K562 (cell line): ENCODE measurements around the gene ORAI3. TPM values are rescaled to one million over a fixed set of nuclear protein-coding genes. Genes with fewer than 3 reads are reported as not detected.

Source experiments
- GABPB1 ChIP-seq: sonication (generic); formaldehyde crosslinking; IDR thresholded peaks from 2 replicates; pipeline ENCODE4 v1.8.0; 2022; ENCODE audit warnings: mild to moderate bottlenecking, missing genetic modification reagents
- KAT7 ChIP-seq: sonication (generic); formaldehyde crosslinking; IDR thresholded peaks from 2 replicates; pipeline ENCODE4 v1.8.0; 2022; ENCODE audit warnings: missing genetic modification reagents, mild to moderate bottlenecking, borderline replicate concordance
- REST ChIP-seq, 2 experiments: fragments of 450-650 bp; formaldehyde crosslinking in 1 of 2; IDR thresholded peaks; 2 replicates each; pipeline versions ENCODE4 v1.4.0 to v1.6.1; 2014 to 2020; ENCODE audit warnings: mild to moderate bottlenecking in 2 of 2, borderline replicate concordance in 1 of 2, low read depth in 1 of 2
- TBL1XR1 ChIP-seq, 2 experiments: IDR thresholded peaks; 2 replicates each; pipeline ENCODE4 v1.6.1; 2012; ENCODE audit warnings: improper control_type of control experiment in 2 of 2, low read length in 2 of 2, mild to moderate bottlenecking in 1 of 2
- ZFP36 ChIP-seq: fragments of 150-350 bp; IDR thresholded peaks from 2 replicates; pipeline ENCODE4 v1.6.1; 2018; ENCODE audit warnings: low read length, low read depth; ENCODE audit not compliant: partially characterized antibody
- polyA plus RNA-seq, 8 experiments: library from polyadenylated mRNA; depleted of rRNA in 4 of 8; stranded (reverse) in 5 of 8; unstranded in 3 of 8; fragments of >200 nt; fragmentation: Nextera tagmentation in 2 of 8; fragmentation: Illumina TruSeq in 1 of 8; extraction: Ambion mirVana in 2 of 8; extraction: Trizol in 1 of 8; gene quantifications; 2 replicates each; pipeline versions ENCODE4 v1.2.1 to v1.2.3, GENCODE V29; 2011 to 2014; ENCODE audit warnings: inconsistent platforms in 1 of 8, missing spikeins in 1 of 8
- total RNA-seq, 7 experiments: library from RNA; depleted of rRNA in 6 of 7; stranded (reverse); fragments of >200 nt in 6 of 7; fragmentation: Illumina TruSeq in 2 of 7; extraction: Trizol in 2 of 7; gene quantifications; 2 replicates each; pipeline versions ENCODE4 v1.2.1 to v1.2.3, GENCODE V29; 2011 to 2021; ENCODE audit warnings: low replicate concordance in 1 of 7
- TF ChIP-seq, protein P1 (sequence below): fragments of 250-450 bp; sonication (Bioruptor Pico); IDR thresholded peaks from 2 replicates; pipeline ENCODE4 v1.4.0; 2020
- TF ChIP-seq, protein P2 (sequence below): fragments of 250-450 bp; sonication (Bioruptor Pico); IDR thresholded peaks from 2 replicates; pipeline ENCODE4 v1.4.0; 2020; ENCODE audit warnings: mild to moderate bottlenecking, moderate library complexity

ORAI3 gene
- total and polyA plus RNA-seq, 9 of the 15 experiments (the other 6 are each of a cell fraction or from before 2014, with no cell fraction given) = 4.9 to 23.3 (median 14.1) TPM

- TF ChIP-seq, protein P1, sequence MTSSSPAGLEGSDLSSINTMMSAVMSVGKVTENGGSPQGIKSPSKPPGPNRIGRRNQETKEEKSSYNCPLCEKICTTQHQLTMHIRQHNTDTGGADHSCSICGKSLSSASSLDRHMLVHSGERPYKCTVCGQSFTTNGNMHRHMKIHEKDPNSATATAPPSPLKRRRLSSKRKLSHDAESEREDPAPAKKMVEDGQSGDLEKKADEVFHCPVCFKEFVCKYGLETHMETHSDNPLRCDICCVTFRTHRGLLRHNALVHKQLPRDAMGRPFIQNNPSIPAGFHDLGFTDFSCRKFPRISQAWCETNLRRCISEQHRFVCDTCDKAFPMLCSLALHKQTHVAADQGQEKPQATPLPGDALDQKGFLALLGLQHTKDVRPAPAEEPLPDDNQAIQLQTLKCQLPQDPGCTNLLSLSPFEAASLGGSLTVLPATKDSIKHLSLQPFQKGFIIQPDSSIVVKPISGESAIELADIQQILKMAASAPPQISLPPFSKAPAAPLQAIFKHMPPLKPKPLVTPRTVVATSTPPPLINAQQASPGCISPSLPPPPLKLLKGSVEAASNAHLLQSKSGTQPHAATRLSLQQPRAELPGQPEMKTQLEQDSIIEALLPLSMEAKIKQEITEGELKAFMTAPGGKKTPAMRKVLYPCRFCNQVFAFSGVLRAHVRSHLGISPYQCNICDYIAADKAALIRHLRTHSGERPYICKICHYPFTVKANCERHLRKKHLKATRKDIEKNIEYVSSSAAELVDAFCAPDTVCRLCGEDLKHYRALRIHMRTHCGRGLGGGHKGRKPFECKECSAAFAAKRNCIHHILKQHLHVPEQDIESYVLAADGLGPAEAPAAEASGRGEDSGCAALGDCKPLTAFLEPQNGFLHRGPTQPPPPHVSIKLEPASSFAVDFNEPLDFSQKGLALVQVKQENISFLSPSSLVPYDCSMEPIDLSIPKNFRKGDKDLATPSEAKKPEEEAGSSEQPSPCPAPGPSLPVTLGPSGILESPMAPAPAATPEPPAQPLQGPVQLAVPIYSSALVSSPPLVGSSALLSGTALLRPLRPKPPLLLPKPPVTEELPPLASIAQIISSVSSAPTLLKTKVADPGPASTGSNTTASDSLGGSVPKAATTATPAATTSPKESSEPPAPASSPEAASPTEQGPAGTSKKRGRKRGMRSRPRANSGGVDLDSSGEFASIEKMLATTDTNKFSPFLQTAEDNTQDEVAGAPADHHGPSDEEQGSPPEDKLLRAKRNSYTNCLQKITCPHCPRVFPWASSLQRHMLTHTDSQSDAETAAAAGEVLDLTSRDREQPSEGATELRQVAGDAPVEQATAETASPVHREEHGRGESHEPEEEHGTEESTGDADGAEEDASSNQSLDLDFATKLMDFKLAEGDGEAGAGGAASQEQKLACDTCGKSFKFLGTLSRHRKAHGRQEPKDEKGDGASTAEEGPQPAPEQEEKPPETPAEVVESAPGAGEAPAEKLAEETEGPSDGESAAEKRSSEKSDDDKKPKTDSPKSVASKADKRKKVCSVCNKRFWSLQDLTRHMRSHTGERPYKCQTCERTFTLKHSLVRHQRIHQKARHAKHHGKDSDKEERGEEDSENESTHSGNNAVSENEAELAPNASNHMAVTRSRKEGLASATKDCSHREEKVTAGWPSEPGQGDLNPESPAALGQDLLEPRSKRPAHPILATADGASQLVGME (CRISPR knock-in tag) = no peak
- TF ChIP-seq REST (IDR thresholded peaks at IDR 0.05; ENCODE audit: borderline replicate concordance) (peak; percentile 60; the same call in 1 of the 2 replicates), REST (CRISPR knock-in tag; IDR thresholded peaks at IDR 0.05; ENCODE audit: low read depth) (no peak), ZFP36 (peak; percentile 13), TBL1XR1 (IDR thresholded peaks at IDR 0.05; ENCODE audit: low read length in 2 of 2) (no peak), KAT7 (CRISPR knock-in tag) (no peak), GABPB1 (CRISPR knock-in tag) (peak; percentile 75; the same call in 1 of the 2 replicates)
- TF ChIP-seq, protein P2, sequence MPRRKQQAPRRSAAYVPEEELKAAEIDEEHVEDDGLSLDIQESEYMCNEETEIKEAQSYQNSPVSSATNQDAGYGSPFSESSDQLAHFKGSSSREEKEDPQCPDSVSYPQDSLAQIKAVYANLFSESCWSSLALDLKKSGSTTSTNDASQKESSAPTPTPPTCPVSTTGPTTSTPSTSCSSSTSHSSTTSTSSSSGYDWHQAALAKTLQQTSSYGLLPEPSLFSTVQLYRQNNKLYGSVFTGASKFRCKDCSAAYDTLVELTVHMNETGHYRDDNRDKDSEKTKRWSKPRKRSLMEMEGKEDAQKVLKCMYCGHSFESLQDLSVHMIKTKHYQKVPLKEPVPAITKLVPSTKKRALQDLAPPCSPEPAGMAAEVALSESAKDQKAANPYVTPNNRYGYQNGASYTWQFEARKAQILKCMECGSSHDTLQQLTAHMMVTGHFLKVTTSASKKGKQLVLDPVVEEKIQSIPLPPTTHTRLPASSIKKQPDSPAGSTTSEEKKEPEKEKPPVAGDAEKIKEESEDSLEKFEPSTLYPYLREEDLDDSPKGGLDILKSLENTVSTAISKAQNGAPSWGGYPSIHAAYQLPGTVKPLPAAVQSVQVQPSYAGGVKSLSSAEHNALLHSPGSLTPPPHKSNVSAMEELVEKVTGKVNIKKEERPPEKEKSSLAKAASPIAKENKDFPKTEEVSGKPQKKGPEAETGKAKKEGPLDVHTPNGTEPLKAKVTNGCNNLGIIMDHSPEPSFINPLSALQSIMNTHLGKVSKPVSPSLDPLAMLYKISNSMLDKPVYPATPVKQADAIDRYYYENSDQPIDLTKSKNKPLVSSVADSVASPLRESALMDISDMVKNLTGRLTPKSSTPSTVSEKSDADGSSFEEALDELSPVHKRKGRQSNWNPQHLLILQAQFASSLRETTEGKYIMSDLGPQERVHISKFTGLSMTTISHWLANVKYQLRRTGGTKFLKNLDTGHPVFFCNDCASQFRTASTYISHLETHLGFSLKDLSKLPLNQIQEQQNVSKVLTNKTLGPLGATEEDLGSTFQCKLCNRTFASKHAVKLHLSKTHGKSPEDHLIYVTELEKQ (CRISPR knock-in tag) = no peak
These were observed 7.1 kb upstream of the ORAI3 start (continued) for GRCh38 chr16:30941600-30942425.
